HG02610 (cell line): ENCODE measurements around the gene INPP1.

ENCODE experiments used
- ATAC-seq: cut with Tn5 transposase; IDR thresholded peaks from one replicate; pipeline ENCODE4 v1.9.1; 2021; ENCODE audit warnings: mild to moderate bottlenecking, moderate library complexity; ENCODE audit not compliant: unreplicated experiment

The INPP1 gene

DNA sequence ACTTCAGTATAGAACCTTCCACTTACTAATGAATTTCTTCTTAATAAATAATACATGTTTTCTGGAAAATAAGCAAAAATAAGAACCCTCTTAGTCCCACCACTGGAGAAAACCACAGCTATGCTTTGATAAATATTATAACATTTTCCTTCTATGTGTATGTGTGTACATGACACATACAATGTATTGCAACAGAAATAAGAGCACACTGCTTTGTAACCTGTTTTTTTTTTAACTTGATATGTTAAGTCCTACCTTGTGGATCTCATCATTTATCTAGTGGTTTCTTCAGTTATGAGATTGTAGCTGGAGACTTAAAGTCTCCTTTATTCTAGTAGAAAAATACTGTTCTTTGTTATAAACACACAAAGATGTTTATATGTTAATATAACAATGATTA, 17.2 kb downstream of the INPP1 start:
- ATAC-seq: no peak

- ATAC-seq: no peak
These were observed 17.6 kb downstream of the INPP1 start for GRCh38 chr2:190360965-190361364.

DNA sequence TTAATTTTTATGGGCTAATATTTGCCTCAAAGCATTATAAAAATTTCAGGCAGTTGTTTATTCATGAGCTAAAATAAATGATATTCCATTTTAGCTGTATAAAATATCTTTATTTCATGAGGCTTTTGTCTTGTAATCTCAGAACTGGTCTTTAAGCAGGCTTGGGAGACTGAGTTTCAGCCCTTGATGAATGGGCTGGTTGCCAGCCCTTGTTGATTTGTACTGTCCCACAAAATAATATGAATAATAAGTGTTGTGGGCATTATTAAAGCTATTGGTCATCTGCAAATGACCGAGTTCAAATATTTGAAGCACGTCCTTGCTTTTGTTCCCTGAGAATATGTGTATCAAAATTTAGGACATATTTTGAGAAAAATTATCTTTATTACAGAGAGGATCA, 18.2 kb downstream of the INPP1 start:
- no peak for ATAC-seq

DNA sequence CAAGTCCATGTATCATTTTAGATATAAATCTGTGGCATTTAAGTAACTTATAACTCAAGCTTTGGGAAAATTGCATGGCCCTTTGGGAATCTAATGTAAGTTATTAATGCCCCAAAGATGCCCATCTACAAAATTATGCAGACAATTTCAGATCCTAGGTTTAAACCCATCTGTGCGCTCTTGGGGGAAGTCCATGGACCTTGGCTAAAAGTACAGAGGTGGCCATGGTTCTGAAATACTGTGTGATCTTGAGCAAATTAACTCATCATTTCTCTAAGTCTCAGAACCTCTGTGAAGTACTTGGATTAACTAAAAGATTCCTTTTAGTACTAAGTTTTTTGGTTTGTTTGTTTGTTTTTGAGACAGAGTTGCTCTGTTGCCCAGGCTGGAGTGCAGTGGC, 19.5 kb downstream of the INPP1 start:
- ATAC-seq: no peak

- no peak for ATAC-seq
These were observed 22.3 kb downstream of the INPP1 start for GRCh38 chr2:190365499-190366204.

GRCh38 chr2:190366248-190366753, 22.9 kb downstream of the INPP1 start:
- ATAC-seq: no peak

GRCh38 chr2:190367091-190367490, 23.7 kb downstream of the INPP1 start:
- ATAC-seq: no peak

DNA sequence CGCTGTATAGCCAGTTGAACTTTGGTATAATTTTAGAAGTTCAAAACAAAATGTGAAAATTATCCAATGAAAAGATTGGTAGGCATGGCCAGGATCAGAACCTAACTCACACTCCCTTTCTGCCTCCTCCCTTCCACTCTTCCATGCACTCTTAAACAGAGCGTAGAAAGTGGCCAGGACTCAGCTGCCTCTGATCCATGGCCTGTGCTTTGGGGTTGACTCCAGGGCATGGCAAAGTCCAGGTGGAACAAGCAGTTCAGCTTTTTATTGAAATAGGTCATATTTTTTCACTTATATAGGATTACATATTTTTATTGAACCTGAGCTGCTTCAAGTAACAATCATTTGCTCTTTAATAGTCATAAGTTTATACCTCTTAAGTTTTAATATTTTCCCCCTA, 26.2 kb downstream of the INPP1 start:
- ATAC-seq: no peak

GRCh38 chr2:190376083-190376482, 32.7 kb downstream of the INPP1 start:
- ATAC-seq: no peak

DNA sequence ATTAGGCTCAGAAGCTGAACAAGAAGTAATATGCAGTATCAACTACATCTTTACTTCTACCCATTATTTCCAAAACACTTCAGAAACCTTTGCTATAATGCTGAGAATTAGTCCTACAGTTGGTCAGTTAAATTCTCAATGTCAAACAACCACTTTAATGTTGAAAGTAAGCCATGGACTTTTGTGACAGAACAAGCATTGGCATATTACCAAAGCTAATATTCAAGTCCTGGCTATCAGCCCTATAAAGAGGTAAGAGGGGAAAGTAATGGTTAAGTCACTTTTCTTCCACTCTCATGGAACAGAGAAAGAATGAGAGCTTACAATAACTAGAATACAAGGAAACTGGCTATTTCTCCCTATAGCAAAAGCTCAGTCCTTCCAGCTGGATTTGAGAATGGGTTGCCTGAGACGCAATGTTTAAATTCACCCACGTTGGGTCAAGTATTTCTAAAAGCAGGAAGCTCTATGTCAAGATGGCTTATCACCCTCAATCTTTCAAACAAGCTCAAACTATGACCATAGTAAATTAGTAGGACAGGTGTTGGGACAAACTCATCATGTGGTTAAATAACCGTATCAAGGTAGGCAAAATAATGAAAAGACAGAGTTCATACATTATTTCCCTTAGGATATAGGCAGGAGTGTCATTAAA, 33.3 kb downstream of the INPP1 start:
- ATAC-seq: no peak

GRCh38 chr2:190378880-190379237, 35.5 kb downstream of the INPP1 start:
- no peak for ATAC-seq

DNA sequence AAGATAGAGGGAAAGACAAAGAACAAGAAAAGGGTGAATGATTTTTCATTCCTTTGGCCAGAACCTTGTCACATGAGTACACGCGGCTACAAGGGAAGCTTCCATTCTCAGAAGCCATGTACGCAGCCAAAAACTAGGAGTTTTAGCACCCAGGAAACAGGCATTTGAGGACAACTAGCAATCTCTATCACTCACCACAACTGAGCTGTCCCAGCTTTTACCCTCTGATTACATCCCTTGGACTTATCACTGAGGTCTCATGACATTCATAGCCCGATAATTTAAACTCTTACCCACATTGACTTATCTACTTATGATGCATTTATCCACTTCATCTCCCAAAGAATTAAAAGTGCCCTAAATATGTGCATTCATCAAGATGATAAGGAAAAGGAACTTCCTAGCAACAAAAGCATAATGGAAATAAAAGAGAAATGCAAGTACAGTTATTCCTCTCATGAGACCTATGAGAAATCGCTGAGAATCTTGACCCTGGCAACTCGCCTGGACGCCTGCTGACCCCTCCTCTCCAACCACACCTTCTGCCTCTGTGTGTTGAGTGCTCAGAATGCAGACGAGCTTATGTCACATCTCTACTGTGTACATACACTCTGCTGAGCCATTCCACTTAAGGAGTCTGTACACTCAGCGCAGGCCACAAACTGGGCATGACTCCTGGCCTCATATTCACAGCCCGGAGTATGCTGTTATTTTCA, 36.0 kb downstream of the INPP1 start:
- no peak for ATAC-seq

GRCh38 chr2:190380962-190381412, 37.6 kb downstream of the INPP1 start:
- no peak for ATAC-seq

- peak; percentile 87 for ATAC-seq
These were observed 39.5 kb downstream of the INPP1 start for GRCh38 chr2:190382851-190383250.

- no peak for ATAC-seq
These were observed 44.0 kb downstream of the INPP1 start for GRCh38 chr2:190387422-190387821.

- no peak for ATAC-seq
These were observed 52.9 kb downstream of the INPP1 start for GRCh38 chr2:190396271-190396670.

DNA sequence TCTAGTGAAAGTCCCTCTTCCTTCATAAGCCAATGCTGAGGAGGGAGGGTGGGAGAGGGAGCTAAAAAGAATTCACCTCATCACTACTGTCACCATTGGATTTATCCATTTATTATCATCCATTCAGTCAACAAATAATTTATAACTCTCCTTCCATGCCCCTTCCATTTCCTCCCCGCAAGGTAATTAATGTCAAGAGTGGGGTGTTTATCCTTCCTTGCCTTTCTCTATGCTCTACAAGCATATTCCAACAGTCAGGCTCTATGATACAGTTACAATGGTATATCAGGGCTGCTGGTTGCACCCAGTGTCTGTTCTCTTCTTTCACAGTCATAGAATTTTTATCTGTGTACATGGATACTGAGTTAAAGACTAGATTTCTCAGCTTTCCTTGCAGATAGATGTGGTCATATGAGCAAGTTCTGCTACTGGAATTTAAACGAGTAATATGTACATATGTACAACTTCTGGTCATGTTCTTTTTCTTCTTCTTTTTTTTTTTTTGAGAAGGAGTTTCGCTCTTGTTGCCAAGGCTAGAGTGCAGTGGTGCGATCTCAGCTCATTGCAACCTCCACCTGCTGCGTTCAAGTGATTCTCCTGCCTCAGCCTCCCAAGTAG, 59.7 kb downstream of the INPP1 start:
- no peak for ATAC-seq

GRCh38 chr2:190404487-190404886, 61.1 kb downstream of the INPP1 start:
- ATAC-seq: no peak

DNA sequence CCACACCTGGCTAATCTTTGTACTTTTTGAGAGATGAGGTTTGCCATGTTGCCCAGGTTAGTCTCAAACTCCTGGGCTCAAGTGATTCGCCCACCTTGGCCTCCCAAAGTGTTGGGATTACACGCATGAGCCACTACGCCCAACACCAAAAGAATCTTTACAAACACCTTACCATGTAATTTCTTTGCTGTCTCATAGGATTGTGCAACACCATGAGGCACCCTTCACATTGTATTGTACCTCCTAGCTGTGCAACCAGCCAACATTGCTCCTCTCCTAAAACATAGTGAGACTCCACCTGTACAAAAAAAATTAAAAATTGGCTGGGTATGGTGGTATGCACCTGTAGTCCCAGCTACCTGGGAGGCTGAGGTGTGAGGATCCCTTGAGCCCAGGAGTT, 61.7 kb downstream of the INPP1 start:
- no peak for ATAC-seq

DNA sequence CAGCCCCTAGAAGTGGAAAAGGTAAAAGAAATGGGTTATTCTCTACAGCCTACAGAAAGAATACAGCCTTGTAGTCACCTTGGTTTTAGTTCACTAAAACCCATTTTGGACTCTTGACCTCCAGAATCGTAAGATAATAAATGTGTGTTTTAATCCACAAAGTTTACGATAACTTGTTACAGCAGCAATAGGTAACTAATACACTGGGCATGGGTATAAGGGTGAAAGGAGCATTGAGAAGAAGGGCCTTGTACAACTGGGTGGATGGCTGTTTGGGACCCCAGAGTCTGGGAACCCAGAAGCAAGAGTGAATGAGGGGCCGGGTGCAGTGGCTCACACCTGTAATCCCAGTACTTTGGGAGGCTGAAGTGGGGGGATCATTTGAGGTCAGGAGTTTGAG, 62.6 kb downstream of the INPP1 start:
- no peak for ATAC-seq

DNA sequence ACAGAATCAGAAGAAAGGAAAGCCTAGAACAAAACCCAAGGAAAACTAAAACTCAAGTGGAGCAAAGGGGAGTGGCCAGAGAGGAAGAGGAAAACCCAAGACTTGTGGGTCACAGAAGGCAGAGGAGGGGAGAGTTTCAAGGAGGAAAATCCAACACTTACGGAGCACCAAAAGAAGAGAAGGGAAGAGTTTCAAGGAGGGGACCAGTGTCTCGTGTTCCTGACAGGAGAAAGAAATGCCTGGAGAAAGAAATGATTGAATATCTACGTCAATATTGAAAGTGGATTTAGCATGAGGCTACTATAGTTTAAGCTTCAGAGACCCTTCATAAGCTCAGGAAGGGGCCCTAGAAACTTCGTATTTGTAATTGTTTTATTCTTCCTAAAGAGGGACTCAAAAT, 63.4 kb downstream of the INPP1 start:
- ATAC-seq: no peak
